H1 (cell line): ENCODE results near the gene NPBWR2. TPM values are rescaled to one million over a fixed set of nuclear protein-coding genes. Genes with fewer than 3 reads are reported as not detected.

Experiments
- CTCF ChIA-PET: fragments of 300-600 bp; sonication (Branson Sonifier 250); formaldehyde crosslinking; loops from one replicate; lab custom pipeline; 2021; ENCODE audit not compliant: partially characterized antibody; lab: Charles Lee
- POLR2A ChIA-PET: fragments of 300-600 bp; sonication (Branson Sonifier 250); formaldehyde crosslinking; loops from one replicate; lab custom pipeline; 2021; ENCODE audit warnings: inconsistent platforms; ENCODE audit not compliant: partially characterized antibody; lab: Charles Lee
- DNase-seq, 2 experiments: peaks; one replicate each; pipeline versions ENCODE4 v3.0.0 to v3.0.0-alpha.2; 2010 to 2022; ENCODE audit warnings: low spot score in 2 of 2, low read depth in 1 of 2, mixed read lengths in 1 of 2
- FAIRE-seq: peaks from 2 replicates; lab custom pipeline; 2011; peaks lifted over from hg19 to GRCh38; lab: Jason Lieb, UNC
- H2AFZ ChIP-seq: 2 replicates; pipeline ENCODE4 v1.8.1; 2012; ENCODE audit warnings: low read length, inconsistent platforms
- H2AK5ac ChIP-seq: 2 replicates; pipeline ENCODE4 v1.6.1; 2013; ENCODE audit warnings: low read depth, low read length
- H2BK120ac ChIP-seq: replicated peaks from 2 replicates; pipeline ENCODE3; 2013; ENCODE audit warnings: low read depth, low read length, inconsistent platforms
- H2BK12ac ChIP-seq: 2 replicates; pipeline ENCODE4 v1.6.1; 2013; ENCODE audit warnings: low read depth, low read length
- H2BK15ac ChIP-seq: 2 replicates; pipeline ENCODE4 v1.6.1; 2013; ENCODE audit warnings: low read length
- H2BK20ac ChIP-seq: 2 replicates; pipeline ENCODE4 v1.6.1; 2013; ENCODE audit warnings: low read length
- H2BK5ac ChIP-seq: 2 replicates; pipeline ENCODE4 v1.6.1; 2013; ENCODE audit warnings: low read depth, low read length
- H3K14ac ChIP-seq: 2 replicates; pipeline ENCODE4 v1.6.1; 2013; ENCODE audit warnings: inconsistent platforms; ENCODE audit not compliant: insufficient read length
- H3K18ac ChIP-seq: 2 replicates; pipeline ENCODE4 v1.6.1; 2013; ENCODE audit warnings: low read length; ENCODE audit errors: extremely low read depth
- H3K23ac ChIP-seq: 2 replicates; pipeline ENCODE4 v1.6.1; 2013; ENCODE audit warnings: inconsistent platforms; ENCODE audit not compliant: insufficient read length
- H3K23me2 ChIP-seq: 2 replicates; pipeline ENCODE4 v1.6.1; 2013; ENCODE audit warnings: low read depth, low read length
- H3K27ac ChIP-seq: 2 replicates; pipeline ENCODE4 v1.6.1; 2011; ENCODE audit warnings: low read depth, low read length, inconsistent platforms
- H3K27me3 ChIP-seq, 4 experiments: replicated peaks in 1 of 4; 1 replicate in 1 of 4; 2 replicates in 3 of 4; pipeline versions ENCODE4 v1.6.1 to v1.8.1; 2011 to 2013; ENCODE audit warnings: low read length in 3 of 4, mild to moderate bottlenecking in 3 of 4, inconsistent platforms in 2 of 4, mixed read lengths in 2 of 4, moderate library complexity in 1 of 4; ENCODE audit not compliant: control insufficient read depth in 3 of 4, insufficient read depth in 3 of 4; ENCODE audit errors: extremely low read depth in 1 of 4
- H3K36me3 ChIP-seq, 4 experiments: 2 replicates each; pipeline versions ENCODE4 v1.6.1 to v1.8.1; 2011 to 2013; ENCODE audit warnings: mild to moderate bottlenecking in 4 of 4, low read length in 3 of 4, moderate library complexity in 2 of 4, control low read depth in 1 of 4, inconsistent platforms in 1 of 4; ENCODE audit not compliant: insufficient read depth in 4 of 4, control insufficient read depth in 2 of 4
- H3K4ac ChIP-seq: replicated peaks from 2 replicates; pipeline ENCODE3; 2013; ENCODE audit warnings: low read length, low read depth, mixed read lengths, inconsistent platforms; ENCODE audit not compliant: insufficient read length
- H3K4me1 ChIP-seq, 4 experiments: replicated peaks in 1 of 4; 1 replicate in 1 of 4; 2 replicates in 3 of 4; pipeline versions ENCODE4 v1.6.1 to v1.8.1; 2011 to 2013; ENCODE audit warnings: low read length in 3 of 4, inconsistent platforms in 2 of 4, mixed read lengths in 1 of 4; ENCODE audit not compliant: insufficient read depth in 4 of 4, control insufficient read depth in 3 of 4
- H3K4me2 ChIP-seq, 2 experiments: 2 replicates each; pipeline versions ENCODE4 v1.6.1 to v1.8.1; 2011 to 2013; ENCODE audit warnings: low read depth in 2 of 2, low read length in 2 of 2, control low read depth in 1 of 2, inconsistent platforms in 1 of 2, mild to moderate bottlenecking in 1 of 2; ENCODE audit not compliant: insufficient read depth in 1 of 2
- H3K4me3 ChIP-seq, 4 experiments: fragments of 200-600, 300-600 bp in 1 of 4; sonication (generic), shearing (Covaris generic), sonication (Bioruptor Twin) in 1 of 4; 2 replicates each; pipeline versions ENCODE4 v1.5.1 to v1.8.1; 2011 to 2016; ENCODE audit warnings: low read length in 4 of 4, low read depth in 3 of 4, control low read depth in 2 of 4, inconsistent platforms in 2 of 4, mild to moderate bottlenecking in 2 of 4, mixed read lengths in 1 of 4, moderate library complexity in 1 of 4; ENCODE audit not compliant: insufficient read depth in 2 of 4; ENCODE audit errors: extremely low read depth in 1 of 4
- H3K56ac ChIP-seq: replicated peaks from 2 replicates; pipeline ENCODE3; 2013; ENCODE audit warnings: low read depth, mild to moderate bottlenecking, mixed read lengths, low read length, inconsistent platforms; ENCODE audit not compliant: insufficient read length
- H3K79me1 ChIP-seq: 2 replicates; pipeline ENCODE4 v1.6.1; 2013; ENCODE audit warnings: low read depth, low read length, control low read depth
- H3K79me2 ChIP-seq, 2 experiments: 2 replicates each; pipeline versions ENCODE4 v1.6.1 to v1.8.1; 2012 to 2013; ENCODE audit warnings: low read length in 2 of 2, mild to moderate bottlenecking in 2 of 2, inconsistent platforms in 1 of 2; ENCODE audit not compliant: insufficient read depth in 2 of 2, control insufficient read depth in 1 of 2
- H3K9ac ChIP-seq, 4 experiments: replicated peaks in 1 of 4; 1 replicate in 1 of 4; 2 replicates in 3 of 4; pipeline versions ENCODE4 v1.6.1 to v1.8.1; 2011 to 2013; ENCODE audit warnings: low read depth in 3 of 4, low read length in 3 of 4, control low read depth in 2 of 4, mild to moderate bottlenecking in 2 of 4, moderate library complexity in 2 of 4, inconsistent platforms in 1 of 4; ENCODE audit errors: extremely low read depth in 1 of 4
- H3K9me3 ChIP-seq, 2 experiments: 2 replicates each; pipeline versions ENCODE4 v1.6.1 to v1.8.1; 2012 to 2013; ENCODE audit warnings: mild to moderate bottlenecking in 2 of 2, moderate library complexity in 2 of 2, control low read depth in 1 of 2, inconsistent platforms in 1 of 2, low read depth in 1 of 2, low read length in 1 of 2, mixed read lengths in 1 of 2; ENCODE audit not compliant: insufficient read depth in 2 of 2
- H4K20me1 ChIP-seq, 2 experiments: replicated peaks in 1 of 2; 2 replicates each; pipeline versions ENCODE3 to v1.8.1; 2011 to 2013; ENCODE audit warnings: inconsistent platforms in 2 of 2, low read length in 2 of 2, mild to moderate bottlenecking in 1 of 2; ENCODE audit not compliant: insufficient read depth in 2 of 2, control insufficient read depth in 1 of 2
- H4K5ac ChIP-seq: 2 replicates; pipeline ENCODE4 v1.6.1; 2013; ENCODE audit warnings: low read length, low read depth, mixed read lengths, inconsistent platforms; ENCODE audit not compliant: insufficient read length
- H4K8ac ChIP-seq: 2 replicates; pipeline ENCODE4 v1.8.0; 2013; ENCODE audit warnings: mild to moderate bottlenecking, moderate library complexity, low read length, inconsistent platforms; ENCODE audit not compliant: insufficient read depth; ENCODE audit errors: extremely low read depth
- H4K91ac ChIP-seq: replicated peaks from 2 replicates; pipeline ENCODE3; 2013; ENCODE audit warnings: low read length, mixed read lengths, inconsistent platforms; ENCODE audit not compliant: insufficient read length
- CBX5 ChIP-seq: fragments of 300-800, 300-1000 bp; sonication (generic); IDR thresholded peaks from 2 replicates; pipeline ENCODE4 v1.7.1; 2016; ENCODE audit warnings: antibody characterized with exemption, low read length, low read depth
- CEBPB ChIP-seq: IDR thresholded peaks from 2 replicates; pipeline ENCODE4 v1.6.1; 2012; ENCODE audit warnings: low read depth, low read length
- EZH2 ChIP-seq: fragments of 200-600 bp; sonication (generic); IDR thresholded peaks from 2 replicates; pipeline ENCODE4 v1.7.1; 2012; ENCODE audit warnings: low read depth, mild to moderate bottlenecking, moderate library complexity, low read length, inconsistent platforms; ENCODE audit not compliant: severe bottlenecking
- GTF2F1 ChIP-seq: IDR thresholded peaks from 2 replicates; pipeline ENCODE4 v1.6.1; 2012; ENCODE audit warnings: low read depth, low read length, improper control_type of control experiment, borderline replicate concordance
- HDAC2 ChIP-seq, 2 experiments: fragments of 300-600 bp in 1 of 2; sonication (generic) in 1 of 2; IDR thresholded peaks; 2 replicates each; pipeline ENCODE4 v1.6.1; 2011 to 2012; ENCODE audit warnings: low read depth in 2 of 2, low read length in 2 of 2, mild to moderate bottlenecking in 2 of 2, moderate library complexity in 2 of 2, borderline replicate concordance in 1 of 2, inconsistent platforms in 1 of 2
- JUND ChIP-seq: IDR thresholded peaks from 2 replicates; pipeline ENCODE4 v1.6.1; 2011; ENCODE audit warnings: mild to moderate bottlenecking, improper control_type of control experiment, low read length
- NANOG ChIP-seq: IDR thresholded peaks from 2 replicates; pipeline ENCODE4 v1.6.1; 2011; ENCODE audit warnings: low read length, low read depth, mild to moderate bottlenecking, inconsistent platforms; ENCODE audit not compliant: insufficient read depth, poor library complexity, severe bottlenecking
- PHF8 ChIP-seq: fragments of 200-600 bp; sonication (generic); conservative IDR thresholded peaks from 2 replicates; pipeline ENCODE4 v1.7.1; 2012; ENCODE audit warnings: low read depth, mild to moderate bottlenecking, inconsistent platforms, low read length, moderate library complexity
- RAD21 ChIP-seq, 2 experiments: IDR thresholded peaks in 1 of 2; conservative IDR thresholded peaks in 1 of 2; 2 replicates each; pipeline ENCODE4 v1.6.1; 2011; ENCODE audit warnings: low read depth in 2 of 2, low read length in 2 of 2, improper control_type of control experiment in 1 of 2, inconsistent platforms in 1 of 2, mild to moderate bottlenecking in 1 of 2, moderate library complexity in 1 of 2
- RNF2 ChIP-seq: fragments of 200-900, 300-1000 bp; sonication (generic); IDR thresholded peaks from 2 replicates; pipeline ENCODE4 v1.7.1; 2016; ENCODE audit warnings: borderline replicate concordance, low read depth, mild to moderate bottlenecking, antibody characterized with exemption, low read length; ENCODE audit not compliant: poor library complexity, severe bottlenecking; ENCODE audit errors: missing control alignments
- ZNF274 ChIP-seq: IDR thresholded peaks from 2 replicates; pipeline ENCODE4 v1.7.0; 2012; ENCODE audit warnings: low read length, borderline replicate concordance; ENCODE audit errors: extremely low read depth
- WGBS, 2 experiments: shearing (Covaris generic) in 1 of 2; methylation state at CpG; one replicate each; pipeline versions ENCODE4 v1.1.6 to v1.1.7; 2013 to 2015; ENCODE audit warnings: low lambda C conversion rate in 2 of 2, mixed read lengths in 2 of 2, inconsistent platforms in 1 of 2, low coverage in 1 of 2, missing lambda C conversion rate in 1 of 2; ENCODE audit not compliant: insufficient replicate concordance in 2 of 2, insufficient coverage in 1 of 2, insufficient read length in 1 of 2; ENCODE audit errors: extremely low coverage in 1 of 2, missing lambda C conversion rate in 1 of 2; 5-methylcytosine and 5-hydroxymethylcytosine counted together
- polyA plus RNA-seq, 7 experiments: library from polyadenylated mRNA; depleted of rRNA in 3 of 7; stranded (reverse) in 5 of 7; unstranded in 2 of 7; fragments of >200 nt in 5 of 7; fragments of 200-250 nt in 2 of 7; gene quantifications; 1 replicate in 5 of 7; 2 replicates in 1 of 7; 4 replicates in 1 of 7; pipeline versions ENCODE4 v1.2.1 to v1.2.3, GENCODE V29; 2011 to 2013; ENCODE audit warnings: missing spikeins in 2 of 7, mixed read lengths in 2 of 7
- total RNA-seq: library from RNA; stranded (reverse); fragmentation: NEBNext Ultra II Directional; extraction: Animal tissue kit (Norgen Biotek cat#: 25700); gene quantifications from 2 replicates; pipeline ENCODE4 v1.2.1, GENCODE V29; 2021

The NPBWR2 gene
- total and polyA plus RNA-seq, 2 of the 8 experiments (the other 6 are each of a cell fraction or from before 2014, with no cell fraction given): not detected

DNA sequence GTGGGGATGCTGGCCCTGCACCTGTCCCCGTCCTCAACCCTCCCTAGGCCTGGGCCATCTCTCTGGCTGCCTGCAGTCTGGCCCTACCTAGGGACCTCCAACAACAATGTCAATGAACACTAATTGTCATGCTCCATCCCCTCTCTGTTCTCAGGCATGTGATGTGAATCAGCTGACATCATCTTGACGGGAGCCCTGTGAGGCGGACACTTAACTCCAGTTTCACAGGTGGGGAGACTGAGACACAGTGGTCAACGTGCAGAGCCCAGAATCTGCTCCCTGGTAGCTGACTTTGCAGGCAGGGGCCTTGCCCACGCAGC, 45.1 kb downstream of the NPBWR2 start:
- no peak overlapping the region for H3K18ac ChIP-seq
- peaks cover 2% of the 10 kb centered on the region; the same call in 1 of the 2 replicates for H3K23me2 ChIP-seq
- H2AFZ ChIP-seq: no peak overlapping the region
- no peak overlapping the region for H3K4ac ChIP-seq
- no peak overlapping the region for H3K14ac ChIP-seq
- no peaks in the 10 kb centered on the region for H3K79me1 ChIP-seq
- peaks cover 2 to 6% of the 10 kb centered on the region in 2 experiments for H4K20me1 ChIP-seq
- H2BK120ac ChIP-seq: no peak overlapping the region
- no peak overlapping the region for H3K27ac ChIP-seq
- no peak overlapping the region for H2BK20ac ChIP-seq
- peak overlapping the region; percentile 60 to 83 for H3K4me2 ChIP-seq
- H3K9ac ChIP-seq: 0 out of 7 replicates have a peak overlapping the region, but pooled peaks of 2 of the 4 experiments have one; percentile 0 to 8
- H2AK5ac ChIP-seq: no peak overlapping the region
- no peaks in the 10 kb centered on the region for H3K79me2 ChIP-seq
- peak overlapping the region; percentile 72 for H4K8ac ChIP-seq
- POLR2A ChIA-PET: interaction anchor here (0.5 to 1.5 kb wide), 11 partner anchors 8 to 98 kb away, joined by 3 to 7 read pairs (median 4); partner anchors contain the start of genes C20orf204, LKAAEAR1, OPRL1 and RGS19
- H3K56ac ChIP-seq: no peak overlapping the region
- WGBS, 2 experiments: 65% methylated on average over 5 of the region's 5 CpGs; no CpG with 5 or more reads in 1 of the 2 experiments
- FAIRE-seq (no peak), DNase-seq (no peak)
- H2BK12ac ChIP-seq: no peak overlapping the region
- H3K36me3 ChIP-seq: no peaks in the 10 kb centered on the region
- H2BK5ac ChIP-seq: no peak overlapping the region
- H4K91ac ChIP-seq: peak overlapping the region; percentile 84
- no peak overlapping the region for H2BK15ac ChIP-seq
- H3K4me1 ChIP-seq: peaks cover 3 to 17% (median 12%) of the 10 kb centered on the region in 4 experiments
- no peak overlapping the region for H3K23ac ChIP-seq
- CTCF ChIA-PET: interaction anchor here (0.6 to 15.0 kb wide), 7 partner anchors 19 to 108 kb away, joined by 3 to 139 read pairs (median 4); partner anchors contain the start of genes LKAAEAR1, OPRL1, PRPF6 and RGS19
- H4K5ac ChIP-seq: peak overlapping the region; percentile 91
- no peaks in the 10 kb centered on the region; a peak in 2 of 7 replicates for H3K27me3 ChIP-seq
- no peaks in the 10 kb centered on the region for H3K9me3 ChIP-seq
- peak overlapping the region; percentile 66 to 81 (median 72); a peak in 7 of 8 replicates for H3K4me3 ChIP-seq
- no peak for TF ChIP-seq RNF2
- no peak for TF ChIP-seq GTF2F1
- no peak for TF ChIP-seq NANOG
- no peak for TF ChIP-seq RAD21 (IDR thresholded peaks at IDR 0.05 in 1 of 2, conservative IDR thresholded peaks at IDR 0.05 in 1 of 2; ENCODE audit: low read depth in 2 of 2, low read length in 2 of 2)
- no peak for TF ChIP-seq EZH2
- no peak for TF ChIP-seq HDAC2 (IDR thresholded peaks at IDR 0.05; ENCODE audit: borderline replicate concordance in 1 of 2, low read depth in 2 of 2, low read length in 2 of 2)
- TF ChIP-seq ZNF274: no peak
- no peak for TF ChIP-seq PHF8
- TF ChIP-seq CBX5: no peak
- no peak for TF ChIP-seq CEBPB
- no peak for TF ChIP-seq JUND
